Subcutaneous abdominal adipose tissue (tissue), 5 donors: ENCODE results near the gene HOXD1.
A peak's percentile ranks its signal among the peaks of the same experiment; 100 is the strongest.

Experiments used
- H3K27ac ChIP-seq: one replicate; pipeline ENCODE4 v1.7.0; 2013; ENCODE audit warnings: low read depth, mild to moderate bottlenecking, inconsistent platforms, low read length, moderate library complexity
- H3K27me3 ChIP-seq, 5 donors: one replicate each; pipeline ENCODE4 v1.7.0; 2013; ENCODE audit warnings: low read length in 5 of 5, inconsistent platforms in 1 of 5; ENCODE audit not compliant: control insufficient read depth in 5 of 5, insufficient read depth in 4 of 5
- H3K36me3 ChIP-seq, 5 donors: one replicate each; pipeline ENCODE4 v1.7.0; 2013; ENCODE audit warnings: low read length in 5 of 5; ENCODE audit not compliant: control insufficient read depth in 5 of 5, insufficient read depth in 5 of 5
- H3K4me1 ChIP-seq, 5 donors: one replicate each; pipeline ENCODE4 v1.7.0; 2013; ENCODE audit warnings: low read length in 5 of 5, mild to moderate bottlenecking in 3 of 5, moderate library complexity in 1 of 5; ENCODE audit not compliant: control insufficient read depth in 5 of 5, insufficient read depth in 5 of 5
- H3K4me3 ChIP-seq, 5 donors: one replicate each; pipeline ENCODE4 v1.7.0; 2013; ENCODE audit warnings: low read length in 5 of 5, low read depth in 1 of 5
- H3K9ac ChIP-seq, 5 donors: one replicate each; pipeline ENCODE4 v1.7.0; 2013; ENCODE audit warnings: low read length in 5 of 5, mild to moderate bottlenecking in 4 of 5, moderate library complexity in 3 of 5
- H3K9me3 ChIP-seq, 5 donors: one replicate each; pipeline ENCODE4 v1.7.0; 2013; ENCODE audit warnings: low read length in 5 of 5; ENCODE audit not compliant: control insufficient read depth in 5 of 5
- donor health status: healthy.
- donor health status: healthy.
- donor health status: healthy.
- donor health status: healthy.
- donor health status: healthy.

Gene HOXD1

GRCh38 chr2:176154576-176155252 lies 33.8 kb upstream of the HOXD1 start:
- Histone ChIP-seq H3K27ac (no peak overlapping the region), H3K27me3 (peaks cover 0 to 21% (median 0%) of the 10 kb centered on the region in 5 donors), H3K36me3 (peaks cover 7 to 27% (median 19%) of the 10 kb centered on the region in 5 donors), H3K4me1 (peaks cover 0 to 14% (median 6%) of the 10 kb centered on the region in 5 donors), H3K9me3 (no peaks in the 10 kb centered on the region), H3K9ac (no peak overlapping the region), H3K4me3 (no peak overlapping the region)

- Histone ChIP-seq H3K9ac (no peak overlapping the region), H3K4me1 (peaks cover 0 to 21% (median 14%) of the 10 kb centered on the region in 5 donors), H3K27me3 (peaks cover 0 to 24% (median 3%) of the 10 kb centered on the region in 5 donors), H3K27ac (no peak overlapping the region), H3K4me3 (no peak overlapping the region), H3K9me3 (no peaks in the 10 kb centered on the region), H3K36me3 (peaks cover 7 to 23% (median 14%) of the 10 kb centered on the region in 5 donors)
Observed at GRCh38 chr2:176155356-176156044, 33.0 kb upstream of the HOXD1 start.

GRCh38 chr2:176156301-176156806 lies 32.1 kb upstream of the HOXD1 start:
- peak overlapping the region in 1 of 5 donors; percentile 48 for H3K4me3 ChIP-seq
- H3K4me1 ChIP-seq: peaks cover 0 to 21% (median 16%) of the 10 kb centered on the region in 5 donors
- no peaks in the 10 kb centered on the region for H3K9me3 ChIP-seq
- peaks cover 7 to 23% (median 12%) of the 10 kb centered on the region in 5 donors for H3K36me3 ChIP-seq
- peaks cover 0 to 27% (median 3%) of the 10 kb centered on the region in 5 donors for H3K27me3 ChIP-seq
- no peak overlapping the region for H3K9ac ChIP-seq
- H3K27ac ChIP-seq: no peak overlapping the region

GRCh38 chr2:176156807-176157498 lies 31.5 kb upstream of the HOXD1 start, which contains the start of gene HOXD3:
Gene HOXD3 (plus strand): TSS chr2:176157307. CDS start chr2:176169115, 11,808 bp downstream.
- Histone ChIP-seq H3K4me1 (peaks cover 0 to 21% (median 19%) of the 10 kb centered on the region in 5 donors), H3K27me3 (peaks cover 0 to 33% (median 3%) of the 10 kb centered on the region in 5 donors), H3K9me3 (no peaks in the 10 kb centered on the region), H3K27ac (no peak within 1 kb of the TSS), H3K4me3 (peak within 1 kb of the TSS; percentile 19 to 48 (median 46)), H3K36me3 (peaks cover 7 to 23% (median 12%) of the 10 kb centered on the region in 5 donors), H3K9ac (no peak within 1 kb of the TSS)

GRCh38 chr2:176157499-176158185 lies 30.8 kb upstream of the HOXD1 start:
- Histone ChIP-seq H3K27ac (no peak overlapping the region), H3K4me3 (peak overlapping the region in 4 of 5 donors; percentile 19 to 47 (median 42)), H3K36me3 (peaks cover 5 to 20% (median 8%) of the 10 kb centered on the region in 5 donors), H3K9ac (no peak overlapping the region), H3K9me3 (no peaks in the 10 kb centered on the region), H3K4me1 (peaks cover 0 to 24% (median 21%) of the 10 kb centered on the region in 5 donors), H3K27me3 (peaks cover 2 to 38% (median 3%) of the 10 kb centered on the region in 5 donors)

GRCh38 chr2:176158186-176158591 lies 30.3 kb upstream of the HOXD1 start:
- H3K27me3 ChIP-seq: peaks cover 2 to 38% (median 3%) of the 10 kb centered on the region in 5 donors
- peaks cover 3 to 15% (median 7%) of the 10 kb centered on the region in 5 donors for H3K36me3 ChIP-seq
- peaks cover 0 to 24% (median 21%) of the 10 kb centered on the region in 5 donors for H3K4me1 ChIP-seq
- H3K4me3 ChIP-seq: no peak overlapping the region
- H3K9me3 ChIP-seq: no peaks in the 10 kb centered on the region
- no peak overlapping the region for H3K27ac ChIP-seq
- H3K9ac ChIP-seq: no peak overlapping the region

GRCh38 chr2:176158855-176159662 lies 29.4 kb upstream of the HOXD1 start:
- Histone ChIP-seq H3K9ac (no peak overlapping the region), H3K27me3 (peaks cover 2 to 42% (median 3%) of the 10 kb centered on the region in 5 donors), H3K36me3 (peaks cover 2 to 11% (median 4%) of the 10 kb centered on the region in 5 donors), H3K4me3 (no peak overlapping the region), H3K27ac (no peak overlapping the region), H3K4me1 (peaks cover 0 to 24% (median 21%) of the 10 kb centered on the region in 5 donors), H3K9me3 (no peaks in the 10 kb centered on the region)

GRCh38 chr2:176159663-176160250 lies 28.7 kb upstream of the HOXD1 start:
- Histone ChIP-seq H3K36me3 (peaks cover 0 to 8% (median 7%) of the 10 kb centered on the region in 5 donors), H3K9ac (no peak overlapping the region), H3K4me1 (peaks cover 0 to 24% (median 21%) of the 10 kb centered on the region in 5 donors), H3K9me3 (no peaks in the 10 kb centered on the region), H3K4me3 (peak overlapping the region in 2 of 5 donors; percentile 22 to 27), H3K27me3 (peaks cover 2 to 41% (median 6%) of the 10 kb centered on the region in 5 donors), H3K27ac (no peak overlapping the region)
